ENCODE data around the gene RIOX2.
"Not testable (repeated sequence)": the region's sequence is repeated elsewhere in the genome, so short reads cannot be mapped to it uniquely, and the experiment has no call there.

Gene RIOX2

GRCh38 chr3:97971679-97972567 lies at the start of gene RIOX2:
RIOX2 (minus strand) TSS chr3:97972431; CDS start chr3:97967593, 4,838 bp downstream.
- DNase-seq = peak; percentile 74
- in situ Hi-C loops (cut with MboI; ENCODE audit: low pct_unique_long_range_greater_than_20kb, low sequenced_read_pairs) = no loop called here

GRCh38 chr3:98020412-98020811 lies 48.2 kb upstream of the RIOX2 start:
- in situ Hi-C loops (cut with MboI; ENCODE audit: low pct_unique_long_range_greater_than_20kb, low sequenced_read_pairs) = loop anchor here (10.0 kb wide), 1 partner anchor 226 kb away; no protein-coding TSS in a partner anchor
- DNase-seq = no peak

DNA sequence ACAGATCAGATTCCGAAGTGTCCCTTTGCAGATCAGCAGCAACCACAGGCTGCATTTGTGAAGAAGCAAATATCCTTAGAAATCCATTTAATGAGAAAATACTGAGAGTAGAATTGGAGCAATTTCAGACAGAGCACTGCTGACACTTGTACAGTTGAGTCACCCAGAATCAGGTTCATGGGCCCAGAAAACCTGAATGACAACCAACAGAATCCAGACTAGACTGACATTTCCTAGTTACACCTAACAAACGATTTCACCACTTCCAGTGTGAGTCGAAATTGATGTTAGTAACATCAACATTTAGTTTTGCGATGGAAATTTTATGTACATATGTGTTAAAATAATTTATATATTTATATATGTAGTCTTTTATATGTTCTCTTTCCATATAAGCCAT lies 46.1 kb upstream of the RIOX2 start:
- in situ Hi-C loops (cut with MboI; ENCODE audit: low pct_unique_long_range_greater_than_20kb, low sequenced_read_pairs) = no loop called here
- no peak for DNase-seq

GRCh38 chr3:98014268-98014585 lies 42.0 kb upstream of the RIOX2 start:
- no peak for DNase-seq
- in situ Hi-C loops (cut with MboI; ENCODE audit: low pct_unique_long_range_greater_than_20kb, low sequenced_read_pairs) = no loop called here

- in situ Hi-C loops (cut with MboI; ENCODE audit: low pct_unique_long_range_greater_than_20kb, low sequenced_read_pairs) = no loop called here
- DNase-seq = no peak
Observed at GRCh38 chr3:98013411-98014267, 41.4 kb upstream of the RIOX2 start.

DNA sequence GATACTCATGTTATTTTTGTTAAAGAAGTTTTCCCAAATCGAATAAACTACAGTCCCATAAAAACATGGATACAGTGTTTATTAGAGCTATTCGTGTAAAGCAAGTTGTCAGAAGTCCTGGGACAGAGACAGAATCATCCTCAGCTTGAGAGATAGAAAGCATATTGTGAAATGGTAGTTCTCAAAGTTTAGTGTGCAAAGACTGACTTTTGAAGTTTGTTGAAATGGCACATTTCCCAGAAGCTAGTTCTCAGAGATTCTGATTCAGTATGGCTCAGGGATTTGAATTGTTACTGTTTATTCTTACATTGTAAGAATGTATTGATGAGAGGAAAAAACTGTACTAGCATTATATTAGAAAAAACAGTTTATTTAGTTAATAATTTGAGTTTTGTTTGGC lies 40.7 kb upstream of the RIOX2 start:
- DNase-seq = no peak
- in situ Hi-C loops (cut with MboI; ENCODE audit: low pct_unique_long_range_greater_than_20kb, low sequenced_read_pairs) = no loop called here

- DNase-seq; in situ Hi-C loops (cut with MboI; ENCODE audit: low pct_unique_long_range_greater_than_20kb, low sequenced_read_pairs): not testable (repeated sequence)
Observed at GRCh38 chr3:98010883-98011449, 38.7 kb upstream of the RIOX2 start.

- DNase-seq = no peak
- in situ Hi-C loops (cut with MboI; ENCODE audit: low pct_unique_long_range_greater_than_20kb, low sequenced_read_pairs) = no loop called here
Observed at GRCh38 chr3:98010194-98010882, 38.1 kb upstream of the RIOX2 start.

- DNase-seq = no peak
- in situ Hi-C loops (cut with MboI; ENCODE audit: low pct_unique_long_range_greater_than_20kb, low sequenced_read_pairs) = no loop called here
Observed at GRCh38 chr3:98008855-98009254, 36.6 kb upstream of the RIOX2 start.

- in situ Hi-C loops (cut with MboI; ENCODE audit: low pct_unique_long_range_greater_than_20kb, low sequenced_read_pairs) = no loop called here
- no peak for DNase-seq
Observed at GRCh38 chr3:98005438-98005837, 33.2 kb upstream of the RIOX2 start.

DNA sequence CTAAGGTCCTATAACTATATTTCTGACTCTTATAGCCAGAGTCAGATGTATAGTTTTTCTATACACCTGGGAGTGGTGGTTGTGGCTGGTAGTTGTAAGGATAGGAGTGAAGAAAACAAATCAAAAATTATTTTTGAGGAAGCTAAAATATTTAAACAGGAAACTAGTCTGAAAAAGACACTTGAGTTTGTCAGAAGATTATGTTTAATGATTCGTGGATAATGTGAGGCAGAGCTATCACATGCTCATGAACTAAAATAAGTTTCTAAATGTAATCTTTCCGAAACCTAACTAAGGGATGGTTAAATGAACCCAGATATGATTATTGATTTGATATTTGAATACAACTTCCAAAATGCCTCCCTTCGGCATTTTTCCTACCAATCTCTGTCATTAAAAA lies 32.5 kb upstream of the RIOX2 start:
- in situ Hi-C loops (cut with MboI; ENCODE audit: low pct_unique_long_range_greater_than_20kb, low sequenced_read_pairs) = no loop called here

DNA sequence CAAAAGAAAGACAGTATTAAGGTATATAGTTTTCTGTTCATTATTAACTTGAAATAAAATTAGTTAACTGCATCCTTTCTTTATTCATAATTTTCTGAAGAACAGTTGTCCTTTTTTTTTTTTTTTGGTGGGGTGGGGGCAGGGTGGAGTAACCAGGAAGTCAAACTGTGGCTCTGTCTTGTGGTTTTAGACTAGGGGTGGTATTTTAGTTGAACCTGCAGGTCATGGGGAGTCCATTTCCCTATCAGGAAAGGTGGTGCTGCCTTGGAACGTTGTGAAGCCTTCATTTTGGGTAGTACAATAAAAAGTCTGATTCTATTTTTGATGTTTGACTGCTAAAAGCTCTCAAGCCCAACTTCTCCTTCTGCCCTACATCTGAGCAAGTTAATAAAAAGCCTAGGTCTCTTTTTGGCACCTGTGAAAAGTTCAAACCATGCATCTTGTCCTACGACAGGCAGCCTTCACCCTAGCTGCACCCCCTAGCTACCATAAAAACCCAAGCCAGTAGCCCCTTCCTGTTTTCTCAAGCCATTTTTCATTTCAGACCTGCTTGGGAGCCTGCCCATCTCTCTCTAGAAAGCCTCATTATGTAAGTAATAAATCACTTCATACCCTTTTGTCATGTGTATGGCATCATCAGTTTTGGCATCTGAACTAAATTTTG lies 31.2 kb upstream of the RIOX2 start:
- in situ Hi-C loops (cut with MboI; ENCODE audit: low pct_unique_long_range_greater_than_20kb, low sequenced_read_pairs) = no loop called here
- DNase-seq = peak; percentile 65

More for the DNA sequence above, 32.5 kb upstream of the RIOX2 start:
- peak; percentile 20 for DNase-seq

DNA sequence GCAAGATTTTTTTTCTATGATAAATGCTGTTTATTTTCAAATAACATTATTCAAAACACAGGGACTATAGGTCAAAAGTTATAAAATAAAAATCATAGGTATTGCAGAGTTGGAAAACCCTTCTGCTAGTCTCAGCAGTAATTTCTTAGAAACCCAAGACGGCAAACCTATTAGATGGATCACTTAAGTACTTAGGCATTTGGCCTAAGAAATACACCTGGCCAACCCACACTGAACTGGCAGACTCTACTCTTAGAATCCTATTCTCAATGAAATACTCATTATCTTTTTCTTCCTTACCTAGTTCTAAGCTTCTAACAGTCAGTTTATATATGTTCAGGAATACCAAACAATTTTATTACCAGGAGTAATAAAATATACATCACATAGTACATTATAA lies 30.5 kb upstream of the RIOX2 start:
- no peak for DNase-seq
- in situ Hi-C loops (cut with MboI; ENCODE audit: low pct_unique_long_range_greater_than_20kb, low sequenced_read_pairs) = no loop called here

DNA sequence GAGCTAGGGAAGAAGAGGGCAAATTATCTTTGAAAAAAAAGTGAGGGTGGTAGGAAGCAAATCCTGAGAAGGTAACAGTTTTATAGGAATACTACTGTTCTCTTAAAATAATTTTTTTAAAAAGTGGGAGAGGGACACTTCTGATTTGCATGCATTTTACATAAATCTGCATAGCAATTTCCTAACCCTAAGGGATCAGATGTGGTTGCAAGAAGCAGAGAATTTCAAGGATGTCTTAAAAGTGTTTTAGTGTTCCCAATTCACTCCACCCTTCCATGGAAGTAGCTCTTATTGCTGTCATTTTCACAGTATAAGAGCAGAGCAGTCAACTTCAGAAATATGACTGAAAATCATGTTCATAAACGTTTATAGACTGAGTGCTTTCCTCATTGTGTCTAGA lies 27.8 kb upstream of the RIOX2 start:
- in situ Hi-C loops (cut with MboI; ENCODE audit: low pct_unique_long_range_greater_than_20kb, low sequenced_read_pairs) = no loop called here
- no peak for DNase-seq

DNA sequence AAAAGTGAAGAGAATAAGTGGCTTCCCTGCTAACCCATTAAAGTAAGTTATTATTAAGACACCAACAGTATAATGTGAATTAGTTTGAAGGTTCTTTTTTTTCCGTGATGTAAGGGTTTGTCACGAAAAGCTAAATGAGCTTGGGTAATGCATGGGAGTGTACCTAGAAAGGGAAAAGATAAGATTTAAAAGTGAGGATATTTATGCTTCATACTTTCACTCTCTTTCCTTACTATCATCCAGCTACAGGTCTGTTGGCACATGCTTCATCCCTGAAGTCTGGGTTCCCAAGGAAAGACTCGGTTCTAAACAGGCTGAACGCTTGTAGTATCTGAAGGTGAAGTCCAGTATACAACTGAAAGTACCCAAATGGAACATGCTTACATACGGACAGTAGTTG lies 26.9 kb upstream of the RIOX2 start:
- no peak for DNase-seq
- in situ Hi-C loops (cut with MboI; ENCODE audit: low pct_unique_long_range_greater_than_20kb, low sequenced_read_pairs) = no loop called here

GRCh38 chr3:97996988-97997387 lies 24.8 kb upstream of the RIOX2 start:
- peak; percentile 22 for DNase-seq
- in situ Hi-C loops (cut with MboI; ENCODE audit: low pct_unique_long_range_greater_than_20kb, low sequenced_read_pairs) = no loop called here

GRCh38 chr3:97994328-97994945 lies 22.2 kb upstream of the RIOX2 start:
- in situ Hi-C loops (cut with MboI; ENCODE audit: low pct_unique_long_range_greater_than_20kb, low sequenced_read_pairs) = no loop called here
- DNase-seq = no peak

DNA sequence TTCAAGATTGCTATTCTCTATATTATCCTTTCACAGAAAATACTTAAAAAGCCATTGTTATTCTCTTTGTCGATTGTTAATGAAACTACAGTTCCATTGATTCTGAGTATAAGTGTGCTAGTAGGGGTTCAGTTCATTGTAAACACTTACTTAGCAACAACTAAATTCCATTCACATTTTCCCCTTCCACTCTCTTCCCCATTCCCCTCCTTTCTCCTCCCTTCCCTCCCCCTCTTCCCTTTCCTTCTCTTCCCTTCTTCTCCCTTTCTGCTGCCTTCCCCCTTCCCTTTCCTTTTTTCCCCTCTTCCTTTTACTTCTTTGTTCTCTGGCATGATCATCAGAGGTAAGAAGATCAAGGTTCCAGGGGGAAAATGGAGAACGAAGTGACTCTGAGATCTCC lies 21.3 kb upstream of the RIOX2 start:
- no peak for DNase-seq
- in situ Hi-C loops (cut with MboI; ENCODE audit: low pct_unique_long_range_greater_than_20kb, low sequenced_read_pairs) = no loop called here
